Measurements from ENCODE around the gene ZSCAN18. TPM values are rescaled to one million over a fixed set of nuclear protein-coding genes. Genes with fewer than 3 reads are reported as not detected.

The ZSCAN18 gene
- total and polyA plus RNA-seq, 9 of the 15 experiments (the other 6 are each of a cell fraction or from before 2014, with no cell fraction given): 0.07 to 1.9 (median 0.31) TPM; not detected in 1

DNA sequence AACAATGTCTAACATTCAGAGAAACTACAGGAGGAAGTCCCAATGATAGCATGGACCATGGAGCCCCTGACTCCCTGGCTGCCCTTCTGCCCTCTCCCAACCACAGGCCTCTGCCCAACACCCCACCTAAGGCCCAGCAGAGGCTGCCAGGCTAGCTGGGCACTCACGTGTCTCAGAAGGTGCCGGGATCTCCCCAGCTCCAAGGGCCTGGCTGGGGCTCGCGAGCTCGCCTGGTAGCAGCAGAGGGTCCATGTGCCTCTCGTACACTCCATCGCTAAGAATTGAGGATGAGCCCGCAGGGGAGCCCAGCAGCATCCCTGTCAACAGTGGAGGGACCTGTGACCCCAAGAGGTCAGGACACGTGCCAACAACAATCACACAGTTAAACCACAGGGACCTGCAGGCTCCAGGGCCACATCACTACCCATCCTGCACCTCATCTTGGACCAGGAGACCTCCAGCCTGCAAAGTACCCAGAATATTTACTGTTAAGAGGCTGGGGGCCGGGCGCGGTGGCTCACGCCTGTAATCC, 9.4 kb downstream of the ZSCAN18 start (continued):
- TF ChIP-seq, protein P1, sequence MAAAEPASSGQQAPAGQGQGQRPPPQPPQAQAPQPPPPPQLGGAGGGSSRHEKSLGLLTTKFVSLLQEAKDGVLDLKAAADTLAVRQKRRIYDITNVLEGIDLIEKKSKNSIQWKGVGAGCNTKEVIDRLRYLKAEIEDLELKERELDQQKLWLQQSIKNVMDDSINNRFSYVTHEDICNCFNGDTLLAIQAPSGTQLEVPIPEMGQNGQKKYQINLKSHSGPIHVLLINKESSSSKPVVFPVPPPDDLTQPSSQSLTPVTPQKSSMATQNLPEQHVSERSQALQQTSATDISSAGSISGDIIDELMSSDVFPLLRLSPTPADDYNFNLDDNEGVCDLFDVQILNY (CRISPR knock-in tag; IDR thresholded peaks at IDR 0.05): no peak
- no peak for TF ChIP-seq BRF2 (IDR thresholded peaks at IDR 0.05; ENCODE audit: borderline replicate concordance, insufficient read depth, insufficient read length)
- TF ChIP-seq NFE2 (IDR thresholded peaks at IDR 0.05; ENCODE audit: low read depth): no peak
- no peak for TF ChIP-seq ZNF79 (CRISPR knock-in tag; IDR thresholded peaks at IDR 0.05; ENCODE audit: low read depth)
- no peak for TF ChIP-seq CBFA2T2 (conservative IDR thresholded peaks at IDR 0.05)
- TF ChIP-seq PYGO2 (tag; IDR thresholded peaks at IDR 0.05): no peak
- TF ChIP-seq ZBED1 (IDR thresholded peaks at IDR 0.05): no peak

GRCh38 chr19:58086825-58087710, 11.0 kb downstream of the ZSCAN18 start:
- no peak overlapping the region for H2AFZ ChIP-seq (ENCODE audit: low read depth, low read length)
- H3K4me3 ChIP-seq: no peak overlapping the region
- intact Hi-C loops (cut with micrococcal nuclease) (no loop called here), in situ Hi-C loops (cut with MboI) (no loop called here)
- peaks cover 0 to 7% of the 10 kb centered on the region in 2 experiments; a peak in 1 of 5 replicates for H3K4me1 ChIP-seq (replicated peaks in 1 of 2; ENCODE audit: control insufficient read depth in 2 of 2, insufficient read depth in 2 of 2, low read length in 2 of 2)
- H3K79me2 ChIP-seq (ENCODE audit: control insufficient read depth, insufficient read depth, low read length): no peaks in the 10 kb centered on the region
- WGBS (ENCODE audit: insufficient coverage, low coverage, missing lambda C conversion rate): 1% methylated on average over 20 of the region's 23 CpGs
- no TSS peak for BruUV-seq (replicated peaks)
- H3K36me3 ChIP-seq (ENCODE audit: control insufficient read depth, insufficient read depth, low read length): no peaks in the 10 kb centered on the region
- no peak overlapping the region for H3K9ac ChIP-seq (ENCODE audit: insufficient read depth in 1 of 2, low read depth in 2 of 2, low read length in 2 of 2)
- FAIRE-seq (no peak), DNase-seq (ENCODE audit: extremely low read depth in 1 of 4, low spot score in 3 of 4) (no peak), ATAC-seq (no peak)
- no peak overlapping the region for H3K27ac ChIP-seq (ENCODE audit: extremely low read depth, low read depth, low read length)
- CTCF ChIA-PET (ENCODE audit: low intra/inter-chr PET ratio): no interaction called here
- no peaks in the 10 kb centered on the region; the same call in 1 of the 2 replicates for H3K9me3 ChIP-seq (replicated peaks; ENCODE audit: control insufficient read depth, insufficient read depth, low read depth, low read length)
- POLR2A ChIA-PET: no interaction called here
- TF ChIP-seq SRSF7 (optimal IDR thresholded peaks at IDR 0.05; ENCODE audit: low read depth, low read length) (no peak), NFATC3 (IDR thresholded peaks at IDR 0.05) (no peak), NR0B1 (IDR thresholded peaks at IDR 0.05; ENCODE audit: partially characterized antibody) (no peak)
- no peaks in the 10 kb centered on the region for H3K9me1 ChIP-seq (ENCODE audit: control insufficient read depth, insufficient read depth, low read length)
- H4K20me1 ChIP-seq (replicated peaks; ENCODE audit: control insufficient read depth, insufficient read depth, low read length): no peaks in the 10 kb centered on the region
- H3K4me2 ChIP-seq (ENCODE audit: insufficient read depth, low read length): no peak overlapping the region
- no peaks in the 10 kb centered on the region for H3K27me3 ChIP-seq (ENCODE audit: control insufficient read depth in 2 of 2, insufficient read depth in 2 of 2, low read length in 2 of 2)
